Left ventricle myocardium inferior (tissue), 1 donor: Measurements from ENCODE around the gene ZNF423. TPM values are rescaled to one million over a fixed set of nuclear protein-coding genes. Genes with fewer than 3 reads are reported as not detected.

Source experiments
- DNase-seq: peaks from one replicate; pipeline ENCODE4 v3.0.0-alpha.2; 2020
- H3K27ac ChIP-seq: fragments of 200-600 bp; replicated peaks from 2 replicates; pipeline ENCODE4 v1.8.0; 2021
- H3K27me3 ChIP-seq: fragments of 200-600 bp; 2 replicates; pipeline ENCODE4 v1.8.0; 2021; ENCODE audit warnings: low read depth
- H3K36me3 ChIP-seq: fragments of 200-600 bp; 2 replicates; pipeline ENCODE4 v1.8.0; 2021
- H3K4me1 ChIP-seq: fragments of 200-600 bp; 2 replicates; pipeline ENCODE4 v1.8.0; 2021
- H3K4me3 ChIP-seq: fragments of 200-600 bp; 2 replicates; pipeline ENCODE4 v1.8.0; 2021; ENCODE audit warnings: mild to moderate bottlenecking, moderate library complexity
- H3K9me3 ChIP-seq: fragments of 200-600 bp; replicated peaks from 2 replicates; pipeline ENCODE4 v1.8.0; 2021
- intact Hi-C: fragments of 100-400 bp; cut with micrococcal nuclease; formaldehyde crosslinking; loops from one replicate; pipeline ENCODE4 v1.11.0; 2022
- total RNA-seq: library from RNA; stranded (reverse); fragmentation: NEBNext Ultra II Directional; extraction: Animal tissue kit (Norgen Biotek cat#: 25700); gene quantifications from one replicate; pipeline ENCODE4 v1.2.1, GENCODE V29; 2021
- TF ChIP-seq, protein P1 (sequence below): fragments of 200-600 bp; IDR thresholded peaks from 2 replicates; pipeline ENCODE4 v1.8.0; 2021; ENCODE audit warnings: antibody characterized with exemption, mild to moderate bottlenecking, borderline replicate concordance
- donor health status: DM: no; HTN: yes; CAD: no; lungs with severe emphysema.

ZNF423 gene
- total RNA-seq, 1 donor from 2014 or later, result 8.6 TPM

DNA sequence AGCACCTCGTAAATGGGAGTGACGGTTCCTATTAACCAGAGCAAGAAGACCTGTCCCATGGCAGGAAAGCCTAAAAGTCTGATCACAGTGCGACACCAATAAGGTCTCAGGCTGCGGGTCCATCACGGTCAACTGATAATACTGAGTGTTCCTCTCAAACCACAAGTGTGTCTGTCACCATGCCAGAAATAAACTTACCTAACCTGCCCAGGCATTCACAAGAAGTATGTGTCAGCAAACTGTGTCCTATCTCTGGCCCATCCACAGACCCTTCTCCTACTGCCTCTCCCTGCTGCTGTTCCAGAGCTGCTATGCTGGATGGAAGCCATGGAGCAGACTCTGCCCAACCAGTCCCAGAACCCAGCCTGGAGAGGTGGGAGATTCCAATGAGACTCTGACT lies 73.5 kb downstream of the ZNF423 start:
- no peak overlapping the region for H3K4me3 ChIP-seq
- peaks cover 39% of the 10 kb centered on the region for H3K4me1 ChIP-seq
- TF ChIP-seq, protein P1, sequence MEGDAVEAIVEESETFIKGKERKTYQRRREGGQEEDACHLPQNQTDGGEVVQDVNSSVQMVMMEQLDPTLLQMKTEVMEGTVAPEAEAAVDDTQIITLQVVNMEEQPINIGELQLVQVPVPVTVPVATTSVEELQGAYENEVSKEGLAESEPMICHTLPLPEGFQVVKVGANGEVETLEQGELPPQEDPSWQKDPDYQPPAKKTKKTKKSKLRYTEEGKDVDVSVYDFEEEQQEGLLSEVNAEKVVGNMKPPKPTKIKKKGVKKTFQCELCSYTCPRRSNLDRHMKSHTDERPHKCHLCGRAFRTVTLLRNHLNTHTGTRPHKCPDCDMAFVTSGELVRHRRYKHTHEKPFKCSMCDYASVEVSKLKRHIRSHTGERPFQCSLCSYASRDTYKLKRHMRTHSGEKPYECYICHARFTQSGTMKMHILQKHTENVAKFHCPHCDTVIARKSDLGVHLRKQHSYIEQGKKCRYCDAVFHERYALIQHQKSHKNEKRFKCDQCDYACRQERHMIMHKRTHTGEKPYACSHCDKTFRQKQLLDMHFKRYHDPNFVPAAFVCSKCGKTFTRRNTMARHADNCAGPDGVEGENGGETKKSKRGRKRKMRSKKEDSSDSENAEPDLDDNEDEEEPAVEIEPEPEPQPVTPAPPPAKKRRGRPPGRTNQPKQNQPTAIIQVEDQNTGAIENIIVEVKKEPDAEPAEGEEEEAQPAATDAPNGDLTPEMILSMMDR, result no peak
- intact Hi-C loops, result no loop called here
- H3K9me3 ChIP-seq, result no peaks in the 10 kb centered on the region
- no peak for DNase-seq
- no peaks in the 10 kb centered on the region for H3K36me3 ChIP-seq
- H3K27me3 ChIP-seq, result peaks cover 23% of the 10 kb centered on the region
- H3K27ac ChIP-seq, result no peak overlapping the region

DNA sequence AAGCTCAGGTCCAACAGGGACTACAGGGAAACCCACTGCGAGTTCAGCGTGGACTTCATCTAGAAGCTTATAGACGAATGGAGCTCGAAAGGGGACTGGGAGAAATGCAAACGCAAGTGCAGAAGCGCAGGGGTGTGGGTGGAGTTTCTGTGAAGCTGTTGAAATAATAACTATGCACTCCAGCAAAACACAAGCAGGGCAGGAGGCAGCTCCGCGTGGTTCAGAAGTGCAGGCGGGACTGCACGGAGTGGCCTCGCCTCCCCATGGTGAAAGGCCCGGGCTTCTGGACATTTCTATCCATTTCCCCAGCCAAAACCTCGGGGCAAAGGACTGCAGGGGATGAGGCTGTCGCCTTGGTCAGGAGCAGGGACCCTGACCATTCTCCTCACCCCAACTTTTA lies 74.5 kb downstream of the ZNF423 start:
- intact Hi-C loops, result no loop called here
- Histone ChIP-seq H3K4me3 (no peak overlapping the region), H3K4me1 (peaks cover 49% of the 10 kb centered on the region), H3K36me3 (no peaks in the 10 kb centered on the region), H3K27me3 (peaks cover 16% of the 10 kb centered on the region), H3K27ac (no peak overlapping the region), H3K9me3 (no peaks in the 10 kb centered on the region)
- TF ChIP-seq, protein P1, result no peak
- DNase-seq, result no peak

DNA sequence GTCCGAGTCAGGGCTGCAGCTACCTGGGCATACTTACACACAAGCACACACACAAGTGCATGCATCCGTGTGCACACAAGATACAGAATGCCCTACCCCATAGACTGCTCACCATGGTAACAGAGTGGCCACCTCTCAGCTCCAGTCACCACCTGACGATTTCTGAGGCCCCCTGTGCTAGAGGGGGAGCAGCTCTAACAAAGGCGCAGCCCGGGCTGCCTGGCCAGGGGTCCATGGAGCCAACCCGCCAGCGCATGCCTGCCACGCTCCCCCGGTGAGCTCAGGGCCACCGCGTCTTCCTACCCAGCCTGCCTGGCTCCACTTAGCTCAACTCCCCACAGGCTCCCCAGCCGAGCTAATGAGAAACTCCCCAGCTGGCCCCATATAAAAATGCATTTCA lies 75.5 kb downstream of the ZNF423 start:
- Histone ChIP-seq H3K4me3 (no peak overlapping the region), H3K36me3 (no peaks in the 10 kb centered on the region), H3K4me1 (peaks cover 59% of the 10 kb centered on the region), H3K9me3 (no peaks in the 10 kb centered on the region), H3K27ac (no peak overlapping the region), H3K27me3 (peaks cover 7% of the 10 kb centered on the region)
- TF ChIP-seq, protein P1, result no peak
- intact Hi-C loops, result no loop called here
- DNase-seq, result no peak

DNA sequence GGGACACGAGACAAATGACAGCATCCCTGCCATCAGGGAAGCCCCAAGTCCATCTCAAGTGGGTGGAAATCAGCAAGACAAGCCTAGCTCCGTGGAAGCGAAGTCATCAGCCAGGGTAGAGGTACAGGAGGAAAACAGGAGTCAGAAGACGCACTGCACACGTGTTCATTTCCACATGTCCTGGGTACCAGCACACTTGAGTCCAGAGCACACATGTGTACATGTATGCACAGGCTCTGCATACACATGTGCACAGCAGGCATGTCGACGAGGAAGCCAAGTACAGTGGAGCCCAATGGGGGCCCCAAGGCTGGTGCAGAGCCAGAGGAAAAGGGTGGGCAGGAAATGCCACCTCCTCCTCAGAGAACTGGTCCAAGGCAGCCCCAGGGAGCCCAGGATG lies 75.9 kb downstream of the ZNF423 start:
- DNase-seq, result no peak
- peaks cover 64% of the 10 kb centered on the region for H3K4me1 ChIP-seq
- intact Hi-C loops, result loop anchor here (10.0 kb wide), 1 partner anchor 75 kb away; the partner anchor contains the start of gene ZNF423
- no peaks in the 10 kb centered on the region for H3K36me3 ChIP-seq
- H3K27ac ChIP-seq, result no peak overlapping the region
- TF ChIP-seq, protein P1, result no peak
- no peak overlapping the region for H3K4me3 ChIP-seq
- peaks cover 2% of the 10 kb centered on the region for H3K27me3 ChIP-seq
- H3K9me3 ChIP-seq, result no peaks in the 10 kb centered on the region

DNA sequence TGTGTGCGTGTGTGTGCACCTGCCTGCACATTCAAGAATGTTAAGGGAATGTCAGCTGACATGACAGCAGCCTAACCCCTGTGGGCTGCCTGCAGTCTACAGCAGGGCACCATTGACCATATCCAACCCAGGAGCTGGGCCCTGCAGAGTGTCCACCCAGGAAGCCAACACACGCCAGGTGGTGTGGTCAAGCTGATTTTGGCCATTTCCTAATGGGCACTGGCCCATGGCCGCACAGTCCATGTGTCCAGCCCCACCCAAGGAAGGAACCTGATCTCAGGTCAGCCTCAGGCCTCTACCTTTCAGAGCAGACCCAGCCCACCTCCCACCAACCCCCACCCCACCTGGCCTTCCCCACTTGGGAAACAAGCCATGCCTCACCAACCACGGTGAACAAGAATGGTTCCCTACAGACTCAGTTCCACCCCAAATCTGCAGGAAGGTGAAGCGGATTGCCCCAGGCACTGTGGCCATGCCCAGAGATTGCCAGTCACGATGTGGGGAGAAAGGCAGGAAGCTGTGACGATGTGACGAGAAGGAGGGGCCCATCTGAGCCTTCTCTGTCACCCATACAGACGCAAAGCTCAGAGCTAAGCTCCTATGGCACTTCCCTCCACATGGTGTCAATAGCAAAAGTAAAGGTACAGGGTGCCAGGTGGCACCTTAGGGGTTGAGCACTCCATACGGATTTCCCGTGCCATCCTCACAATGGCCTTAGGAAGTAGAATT lies 77.5 kb downstream of the ZNF423 start:
- Histone ChIP-seq H3K4me1 (peaks cover 79% of the 10 kb centered on the region), H3K27ac (no peak overlapping the region), H3K4me3 (no peak overlapping the region), H3K27me3 (no peaks in the 10 kb centered on the region), H3K36me3 (no peaks in the 10 kb centered on the region), H3K9me3 (no peaks in the 10 kb centered on the region)
- no peak for DNase-seq
- TF ChIP-seq, protein P1, result no peak
- intact Hi-C loops, result loop anchor here (10.0 kb wide), 1 partner anchor 76 kb away; the partner anchor contains the start of gene ZNF423
